Measurements from ENCODE around the gene LRAT. TPM values are rescaled to one million over a fixed set of nuclear protein-coding genes. Genes with fewer than 3 reads are reported as not detected.

LRAT gene
- total and polyA plus RNA-seq, 2 experiments from 2014 or later: 57.1 to 90.1 TPM

DNA sequence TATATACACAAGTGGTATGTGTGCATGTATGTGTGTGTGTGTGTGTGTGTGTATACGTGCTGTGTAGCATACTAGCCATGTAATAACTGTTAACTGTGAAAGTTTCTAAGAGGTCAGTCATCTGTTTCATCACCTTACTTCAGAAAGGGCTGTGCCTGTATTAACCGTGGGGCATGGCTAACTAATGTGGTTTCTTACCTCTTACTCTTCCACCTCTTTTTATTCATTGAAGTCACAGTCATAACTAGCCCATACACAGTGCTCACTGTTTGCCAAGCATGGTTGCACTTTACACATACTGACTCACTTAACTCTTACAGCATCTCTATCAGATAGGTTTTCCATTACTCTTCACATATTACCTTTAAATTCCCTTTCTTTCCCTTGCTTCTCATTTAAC, 23.7 kb upstream of the LRAT start:
- Mint-ChIP-seq H3K27ac (no peak overlapping the region), H3K27me3 (ENCODE audit: insufficient read depth, low read depth, poor library complexity) (peaks cover 7% of the 10 kb centered on the region), H3K9me3 (no peaks in the 10 kb centered on the region), H3K4me3 (no peak overlapping the region), H3K36me3 (ENCODE audit: low read depth) (no peaks in the 10 kb centered on the region), H3K4me1 (peaks cover 28% of the 10 kb centered on the region)
- Histone ChIP-seq H3K79me2 (replicated peaks; ENCODE audit: insufficient read depth) (no peaks in the 10 kb centered on the region), H3K4me2 (no peak overlapping the region), H4K20me1 (replicated peaks; ENCODE audit: insufficient read depth) (no peaks in the 10 kb centered on the region), H3K9me2 (ENCODE audit: insufficient read depth) (no peaks in the 10 kb centered on the region), H3K27ac (ENCODE audit: low read depth) (no peak overlapping the region), H3K27me3 (ENCODE audit: insufficient read depth) (no peaks in the 10 kb centered on the region), H3K36me3 (ENCODE audit: insufficient read depth) (no peaks in the 10 kb centered on the region), H2AFZ (no peak overlapping the region), H3K4me3 (no peak overlapping the region), H3F3A (replicated peaks; ENCODE audit: low read depth) (no peaks in the 10 kb centered on the region), H3K4me1 (ENCODE audit: insufficient read depth) (peaks cover 41% of the 10 kb centered on the region)
- DNase-seq (ENCODE audit: low spot score) (no peak), ATAC-seq (no peak)
- TF ChIP-seq ZNF331 (CRISPR knock-in tag; IDR thresholded peaks at IDR 0.05; ENCODE audit: low read depth): no peak
- no peak for TF ChIP-seq NANOG (IDR thresholded peaks at IDR 0.05; ENCODE audit: borderline replicate concordance)
- TF ChIP-seq EZH2phosphoT487 (IDR thresholded peaks at IDR 0.05; ENCODE audit: unreplicated experiment): no peak
- TF ChIP-seq STAT1 (IDR thresholded peaks at IDR 0.05; ENCODE audit: unreplicated experiment): no peak
- TF ChIP-seq, protein P1, sequence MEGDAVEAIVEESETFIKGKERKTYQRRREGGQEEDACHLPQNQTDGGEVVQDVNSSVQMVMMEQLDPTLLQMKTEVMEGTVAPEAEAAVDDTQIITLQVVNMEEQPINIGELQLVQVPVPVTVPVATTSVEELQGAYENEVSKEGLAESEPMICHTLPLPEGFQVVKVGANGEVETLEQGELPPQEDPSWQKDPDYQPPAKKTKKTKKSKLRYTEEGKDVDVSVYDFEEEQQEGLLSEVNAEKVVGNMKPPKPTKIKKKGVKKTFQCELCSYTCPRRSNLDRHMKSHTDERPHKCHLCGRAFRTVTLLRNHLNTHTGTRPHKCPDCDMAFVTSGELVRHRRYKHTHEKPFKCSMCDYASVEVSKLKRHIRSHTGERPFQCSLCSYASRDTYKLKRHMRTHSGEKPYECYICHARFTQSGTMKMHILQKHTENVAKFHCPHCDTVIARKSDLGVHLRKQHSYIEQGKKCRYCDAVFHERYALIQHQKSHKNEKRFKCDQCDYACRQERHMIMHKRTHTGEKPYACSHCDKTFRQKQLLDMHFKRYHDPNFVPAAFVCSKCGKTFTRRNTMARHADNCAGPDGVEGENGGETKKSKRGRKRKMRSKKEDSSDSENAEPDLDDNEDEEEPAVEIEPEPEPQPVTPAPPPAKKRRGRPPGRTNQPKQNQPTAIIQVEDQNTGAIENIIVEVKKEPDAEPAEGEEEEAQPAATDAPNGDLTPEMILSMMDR (conservative IDR thresholded peaks at IDR 0.05; ENCODE audit: low read depth in 2 of 2): no peak
- no peak for TF ChIP-seq ZNF114 (CRISPR knock-in tag; IDR thresholded peaks at IDR 0.05)
- TF ChIP-seq, protein P2, sequence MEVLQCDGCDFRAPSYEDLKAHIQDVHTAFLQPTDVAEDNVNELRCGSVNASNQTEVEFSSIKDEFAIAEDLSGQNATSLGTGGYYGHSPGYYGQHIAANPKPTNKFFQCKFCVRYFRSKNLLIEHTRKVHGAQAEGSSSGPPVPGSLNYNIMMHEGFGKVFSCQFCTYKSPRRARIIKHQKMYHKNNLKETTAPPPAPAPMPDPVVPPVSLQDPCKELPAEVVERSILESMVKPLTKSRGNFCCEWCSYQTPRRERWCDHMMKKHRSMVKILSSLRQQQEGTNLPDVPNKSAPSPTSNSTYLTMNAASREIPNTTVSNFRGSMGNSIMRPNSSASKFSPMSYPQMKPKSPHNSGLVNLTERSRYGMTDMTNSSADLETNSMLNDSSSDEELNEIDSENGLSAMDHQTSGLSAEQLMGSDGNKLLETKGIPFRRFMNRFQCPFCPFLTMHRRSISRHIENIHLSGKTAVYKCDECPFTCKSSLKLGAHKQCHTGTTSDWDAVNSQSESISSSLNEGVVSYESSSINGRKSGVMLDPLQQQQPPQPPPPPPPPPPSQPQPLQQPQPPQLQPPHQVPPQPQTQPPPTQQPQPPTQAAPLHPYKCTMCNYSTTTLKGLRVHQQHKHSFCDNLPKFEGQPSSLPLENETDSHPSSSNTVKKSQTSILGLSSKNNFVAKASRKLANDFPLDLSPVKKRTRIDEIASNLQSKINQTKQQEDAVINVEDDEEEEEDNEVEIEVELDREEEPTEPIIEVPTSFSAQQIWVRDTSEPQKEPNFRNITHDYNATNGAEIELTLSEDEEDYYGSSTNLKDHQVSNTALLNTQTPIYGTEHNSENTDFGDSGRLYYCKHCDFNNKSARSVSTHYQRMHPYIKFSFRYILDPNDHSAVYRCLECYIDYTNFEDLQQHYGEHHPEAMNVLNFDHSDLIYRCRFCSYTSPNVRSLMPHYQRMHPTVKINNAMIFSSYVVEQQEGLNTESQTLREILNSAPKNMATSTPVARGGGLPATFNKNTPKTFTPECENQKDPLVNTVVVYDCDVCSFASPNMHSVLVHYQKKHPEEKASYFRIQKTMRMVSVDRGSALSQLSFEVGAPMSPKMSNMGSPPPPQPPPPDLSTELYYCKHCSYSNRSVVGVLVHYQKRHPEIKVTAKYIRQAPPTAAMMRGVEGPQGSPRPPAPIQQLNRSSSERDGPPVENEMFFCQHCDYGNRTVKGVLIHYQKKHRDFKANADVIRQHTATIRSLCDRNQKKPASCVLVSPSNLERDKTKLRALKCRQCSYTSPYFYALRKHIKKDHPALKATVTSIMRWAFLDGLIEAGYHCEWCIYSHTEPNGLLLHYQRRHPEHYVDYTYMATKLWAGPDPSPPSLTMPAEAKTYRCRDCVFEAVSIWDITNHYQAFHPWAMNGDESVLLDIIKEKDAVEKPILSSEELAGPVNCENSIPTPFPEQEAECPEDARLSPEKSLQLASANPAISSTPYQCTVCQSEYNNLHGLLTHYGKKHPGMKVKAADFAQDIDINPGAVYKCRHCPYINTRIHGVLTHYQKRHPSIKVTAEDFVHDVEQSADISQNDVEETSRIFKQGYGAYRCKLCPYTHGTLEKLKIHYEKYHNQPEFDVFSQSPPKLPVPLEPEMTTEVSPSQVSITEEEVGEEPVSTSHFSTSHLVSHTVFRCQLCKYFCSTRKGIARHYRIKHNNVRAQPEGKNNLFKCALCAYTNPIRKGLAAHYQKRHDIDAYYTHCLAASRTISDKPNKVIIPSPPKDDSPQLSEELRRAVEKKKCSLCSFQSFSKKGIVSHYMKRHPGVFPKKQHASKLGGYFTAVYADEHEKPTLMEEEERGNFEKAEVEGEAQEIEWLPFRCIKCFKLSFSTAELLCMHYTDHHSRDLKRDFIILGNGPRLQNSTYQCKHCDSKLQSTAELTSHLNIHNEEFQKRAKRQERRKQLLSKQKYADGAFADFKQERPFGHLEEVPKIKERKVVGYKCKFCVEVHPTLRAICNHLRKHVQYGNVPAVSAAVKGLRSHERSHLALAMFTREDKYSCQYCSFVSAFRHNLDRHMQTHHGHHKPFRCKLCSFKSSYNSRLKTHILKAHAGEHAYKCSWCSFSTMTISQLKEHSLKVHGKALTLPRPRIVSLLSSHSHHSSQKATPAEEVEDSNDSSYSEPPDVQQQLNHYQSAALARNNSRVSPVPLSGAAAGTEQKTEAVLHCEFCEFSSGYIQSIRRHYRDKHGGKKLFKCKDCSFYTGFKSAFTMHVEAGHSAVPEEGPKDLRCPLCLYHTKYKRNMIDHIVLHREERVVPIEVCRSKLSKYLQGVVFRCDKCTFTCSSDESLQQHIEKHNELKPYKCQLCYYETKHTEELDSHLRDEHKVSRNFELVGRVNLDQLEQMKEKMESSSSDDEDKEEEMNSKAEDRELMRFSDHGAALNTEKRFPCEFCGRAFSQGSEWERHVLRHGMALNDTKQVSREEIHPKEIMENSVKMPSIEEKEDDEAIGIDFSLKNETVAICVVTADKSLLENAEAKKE (CRISPR knock-in tag; IDR thresholded peaks at IDR 0.05): no peak
- TF ChIP-seq ETS1 (IDR thresholded peaks at IDR 0.05): no peak
- TF ChIP-seq EZH2 (IDR thresholded peaks at IDR 0.05; ENCODE audit: low read depth, unreplicated experiment): no peak
- TF ChIP-seq POLR2AphosphoS5 (IDR thresholded peaks at IDR 0.05; ENCODE audit: low read depth): no peak
- TF ChIP-seq JUNB (IDR thresholded peaks at IDR 0.05; ENCODE audit: unreplicated experiment): no peak
- no peak for TF ChIP-seq REST (IDR thresholded peaks at IDR 0.05; ENCODE audit: unreplicated experiment)
- TF ChIP-seq CREB1 (CRISPR knock-in tag; IDR thresholded peaks at IDR 0.05; ENCODE audit: low read depth): no peak
